ENCODE results near the gene PHF5A. TPM values are rescaled to one million over a fixed set of nuclear protein-coding genes. Genes with fewer than 3 reads are reported as not detected.

Gene PHF5A
- total and polyA plus RNA-seq, 2 donors (not counting 3 experiments of a cell fraction or from before 2014, with no cell fraction given): 61.1 to 63.7 TPM

DNA sequence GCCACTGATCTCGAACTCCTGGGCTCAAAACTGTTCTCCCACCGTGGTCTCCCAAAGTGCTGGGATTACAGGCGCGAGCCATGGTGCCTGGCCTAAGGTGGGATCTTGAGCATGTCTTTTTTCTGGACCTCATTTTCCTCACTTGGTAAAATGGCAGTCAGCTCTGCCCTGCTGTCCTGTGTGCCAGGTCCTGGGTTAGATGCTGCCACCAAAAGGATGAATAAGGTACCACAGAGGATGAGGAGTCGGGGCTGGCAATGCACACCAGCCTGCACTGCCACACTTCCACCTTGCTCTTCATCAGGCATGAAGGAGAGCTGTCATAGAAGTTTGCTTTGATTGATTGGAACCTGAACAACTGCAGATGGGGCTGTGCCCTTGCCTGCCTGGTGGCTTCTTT, 32.7 kb upstream of the PHF5A start:
- POLR2A ChIA-PET: no interaction called here
- intact Hi-C loops (cut with micrococcal nuclease) (no loop called here), dilution Hi-C loops (cut with MboI; ENCODE audit: extremely low pct_ligation_motif_present, low sequenced_read_pairs) (no loop called here)
- Histone ChIP-seq H3K27me3 (ENCODE audit: control insufficient read depth in 2 of 2, insufficient read depth in 2 of 2, low read length in 2 of 2) (no peaks in the 10 kb centered on the region), H3K4me2 (ENCODE audit: insufficient read depth, low read length) (no peak overlapping the region), H3K79me2 (ENCODE audit: control insufficient read depth, insufficient read depth, low read length) (peaks cover 3% of the 10 kb centered on the region), H3K4me3 (replicated peaks in 1 of 3; ENCODE audit: insufficient read depth in 1 of 3, low read depth in 1 of 3, low read length in 3 of 3) (no peak overlapping the region), H3K9me1 (replicated peaks; ENCODE audit: control insufficient read depth, extremely low read depth, insufficient read depth, low read length) (no peaks in the 10 kb centered on the region), H4K20me1 (replicated peaks; ENCODE audit: control insufficient read depth, extremely low read depth, insufficient read depth, low read length) (no peaks in the 10 kb centered on the region), H3K27ac (ENCODE audit: insufficient read depth, low read depth, low read length) (no peak overlapping the region), H3K9ac (replicated peaks; ENCODE audit: extremely low read depth, insufficient read depth, low read length) (no peak overlapping the region), H3K9me3 (replicated peaks; ENCODE audit: control insufficient read depth, insufficient read depth, low read length) (no peaks in the 10 kb centered on the region), H2AFZ (ENCODE audit: low read depth, low read length) (no peak overlapping the region), H3K36me3 (ENCODE audit: control insufficient read depth in 2 of 2, extremely low read depth in 1 of 2, insufficient read depth in 2 of 2, low read length in 2 of 2) (peaks cover 0 to 11% of the 10 kb centered on the region in 2 experiments), H3K4me1 (ENCODE audit: control insufficient read depth, extremely low read depth, insufficient read depth, low read length) (no peaks in the 10 kb centered on the region)
- peak; percentile 16 for DNase-seq (ENCODE audit: low read depth, low spot score)
- no peak for TF ChIP-seq JUN (IDR thresholded peaks at IDR 0.05; ENCODE audit: borderline replicate concordance, insufficient read depth, insufficient read length, low read depth)
- TF ChIP-seq, protein P1, sequence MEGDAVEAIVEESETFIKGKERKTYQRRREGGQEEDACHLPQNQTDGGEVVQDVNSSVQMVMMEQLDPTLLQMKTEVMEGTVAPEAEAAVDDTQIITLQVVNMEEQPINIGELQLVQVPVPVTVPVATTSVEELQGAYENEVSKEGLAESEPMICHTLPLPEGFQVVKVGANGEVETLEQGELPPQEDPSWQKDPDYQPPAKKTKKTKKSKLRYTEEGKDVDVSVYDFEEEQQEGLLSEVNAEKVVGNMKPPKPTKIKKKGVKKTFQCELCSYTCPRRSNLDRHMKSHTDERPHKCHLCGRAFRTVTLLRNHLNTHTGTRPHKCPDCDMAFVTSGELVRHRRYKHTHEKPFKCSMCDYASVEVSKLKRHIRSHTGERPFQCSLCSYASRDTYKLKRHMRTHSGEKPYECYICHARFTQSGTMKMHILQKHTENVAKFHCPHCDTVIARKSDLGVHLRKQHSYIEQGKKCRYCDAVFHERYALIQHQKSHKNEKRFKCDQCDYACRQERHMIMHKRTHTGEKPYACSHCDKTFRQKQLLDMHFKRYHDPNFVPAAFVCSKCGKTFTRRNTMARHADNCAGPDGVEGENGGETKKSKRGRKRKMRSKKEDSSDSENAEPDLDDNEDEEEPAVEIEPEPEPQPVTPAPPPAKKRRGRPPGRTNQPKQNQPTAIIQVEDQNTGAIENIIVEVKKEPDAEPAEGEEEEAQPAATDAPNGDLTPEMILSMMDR (IDR thresholded peaks at IDR 0.05; ENCODE audit: extremely low read depth in 1 of 2, insufficient read depth in 1 of 2, low read depth in 1 of 2, low read length in 2 of 2): peak in 1 of 2 donors; percentile 25
- BruUV-seq (replicated peaks): no TSS peak
- CTCF ChIA-PET: interaction anchor here (1.0 to 4.8 kb wide), 8 partner anchors 11 to 579 kb away, joined by 3 to 38 read pairs (median 6); partner anchors contain the start of gene TOB2
- FAIRE-seq: peak; percentile 21

- POLR2A ChIA-PET: no interaction called here
- CTCF ChIA-PET: interaction anchor here (0.7 to 4.8 kb wide), 9 partner anchors 9 to 578 kb away, joined by 3 to 38 read pairs (median 5); partner anchors contain the start of gene TOB2
Observed at GRCh38 chr22:41500303-41500702, 31.8 kb upstream of the PHF5A start.

More at GRCh38 chr22:41500303-41500702, 31.8 kb upstream of the PHF5A start:
- Histone ChIP-seq H2AFZ (ENCODE audit: low read depth, low read length) (no peak overlapping the region), H4K20me1 (replicated peaks; ENCODE audit: control insufficient read depth, extremely low read depth, insufficient read depth, low read length) (no peaks in the 10 kb centered on the region), H3K9me1 (replicated peaks; ENCODE audit: control insufficient read depth, extremely low read depth, insufficient read depth, low read length) (no peaks in the 10 kb centered on the region), H3K79me2 (ENCODE audit: control insufficient read depth, insufficient read depth, low read length) (peaks cover 4% of the 10 kb centered on the region), H3K4me3 (replicated peaks in 1 of 3; ENCODE audit: insufficient read depth in 1 of 3, low read depth in 1 of 3, low read length in 3 of 3) (no peak overlapping the region), H3K4me2 (ENCODE audit: insufficient read depth, low read length) (no peak overlapping the region), H3K9ac (replicated peaks; ENCODE audit: extremely low read depth, insufficient read depth, low read length) (no peak overlapping the region), H3K27ac (ENCODE audit: insufficient read depth, low read depth, low read length) (no peak overlapping the region), H3K4me1 (ENCODE audit: control insufficient read depth, extremely low read depth, insufficient read depth, low read length) (no peaks in the 10 kb centered on the region), H3K36me3 (ENCODE audit: control insufficient read depth in 2 of 2, extremely low read depth in 1 of 2, insufficient read depth in 2 of 2, low read length in 2 of 2) (peaks cover 0 to 11% of the 10 kb centered on the region in 2 experiments), H3K27me3 (ENCODE audit: control insufficient read depth in 2 of 2, insufficient read depth in 2 of 2, low read length in 2 of 2) (no peaks in the 10 kb centered on the region), H3K9me3 (replicated peaks; ENCODE audit: control insufficient read depth, insufficient read depth, low read length) (no peaks in the 10 kb centered on the region)
- no TSS peak for BruUV-seq (replicated peaks)
- dilution Hi-C loops (cut with MboI; ENCODE audit: extremely low pct_ligation_motif_present, low sequenced_read_pairs): no loop called here
- FAIRE-seq (no peak), DNase-seq (ENCODE audit: low read depth, low spot score) (no peak)
- TF ChIP-seq JUN (IDR thresholded peaks at IDR 0.05; ENCODE audit: borderline replicate concordance, insufficient read depth, insufficient read length, low read depth) (no peak), MYC (IDR thresholded peaks at IDR 0.05; ENCODE audit: low read depth, low read length) (no peak), GATA2 (IDR thresholded peaks at IDR 0.05; ENCODE audit: insufficient read depth, insufficient read length, low read depth, low read length) (no peak), MAX (IDR thresholded peaks at IDR 0.05; ENCODE audit: insufficient read depth, insufficient read length) (no peak), POLR2AphosphoS5 (IDR thresholded peaks at IDR 0.05; ENCODE audit: insufficient read depth, low read depth, low read length) (no peak), POLR2A (IDR thresholded peaks at IDR 0.05; ENCODE audit: low read depth, low read length) (no peak), FOS (IDR thresholded peaks at IDR 0.05; ENCODE audit: borderline replicate concordance, insufficient read depth, low read length) (no peak), EZH2 (IDR thresholded peaks at IDR 0.05; ENCODE audit: borderline replicate concordance, low read depth, low read length, severe bottlenecking) (no peak)
- TF ChIP-seq, protein P1 (IDR thresholded peaks at IDR 0.05; ENCODE audit: extremely low read depth in 1 of 2, insufficient read depth in 1 of 2, low read depth in 1 of 2, low read length in 2 of 2): no peak
- intact Hi-C loops (cut with micrococcal nuclease): no loop called here

Measured in endothelial cell of umbilical vein (primary cell).